HEK293 (cell line): ENCODE results near the gene ELOVL1.

ENCODE experiments used
- ATF2 ChIP-seq: fragments of 450-650 bp; formaldehyde crosslinking; IDR thresholded peaks from 2 replicates; pipeline ENCODE4 v1.5.1; 2016; ENCODE audit warnings: missing biosample characterization, missing genetic modification characterization, low read depth
- CTCF ChIP-seq: fragments of 450-650 bp; formaldehyde crosslinking; IDR thresholded peaks from 2 replicates; pipeline ENCODE4 v1.5.1; 2016; ENCODE audit warnings: missing biosample characterization, missing genetic modification characterization
- GLI2 ChIP-seq: fragments of 450-650 bp; formaldehyde crosslinking; IDR thresholded peaks from 2 replicates; pipeline ENCODE4; 2017; ENCODE audit warnings: missing biosample characterization, missing genetic modification characterization, low read depth, borderline replicate concordance
- KLF1 ChIP-seq: fragments of 450-650 bp; formaldehyde crosslinking; IDR thresholded peaks from 2 replicates; pipeline ENCODE4 v1.5.1; 2016; ENCODE audit warnings: missing biosample characterization, missing genetic modification characterization
- MYNN ChIP-seq: fragments of 450-650 bp; formaldehyde crosslinking; IDR thresholded peaks from 2 replicates; pipeline ENCODE4 v1.5.1; 2016; ENCODE audit warnings: missing biosample characterization, missing genetic modification characterization, borderline replicate concordance
- PATZ1 ChIP-seq: fragments of 450-650 bp; formaldehyde crosslinking; IDR thresholded peaks from 2 replicates; pipeline ENCODE4 v1.5.1; 2016; ENCODE audit warnings: missing biosample characterization, missing genetic modification characterization
- SALL2 ChIP-seq: fragments of 450-650 bp; formaldehyde crosslinking; IDR thresholded peaks from 2 replicates; pipeline ENCODE4 v1.5.0; 2017; ENCODE audit warnings: missing biosample characterization, mild to moderate bottlenecking, missing genetic modification characterization, borderline replicate concordance

- no peak for TF ChIP-seq GLI2 (tag by site-specific recombination)
- TF ChIP-seq SALL2 (tag by site-specific recombination): no peak
- no peak for TF ChIP-seq KLF1 (tag by site-specific recombination)
- TF ChIP-seq ATF2 (tag by site-specific recombination): no peak
- no peak for TF ChIP-seq PATZ1 (tag by site-specific recombination)
- no peak for TF ChIP-seq MYNN (tag by site-specific recombination)
- peak; percentile 45; the same call in 1 of the 2 replicates for TF ChIP-seq CTCF (tag by site-specific recombination)
Measured at GRCh38 chr1:43414634-43415223, 46.9 kb upstream of the ELOVL1 start.
